K562 (cell line): ENCODE data around the gene SMG7. TPM values are rescaled to one million over a fixed set of nuclear protein-coding genes. Genes with fewer than 3 reads are reported as not detected.
A peak's percentile ranks its signal among the peaks of the same experiment; 100 is the strongest.

Experiments
- ATF1 ChIP-seq, 2 experiments: fragments of 450-650 bp in 1 of 2; IDR thresholded peaks; 2 replicates each; pipeline ENCODE4 v1.6.1; 2016; ENCODE audit warnings: missing compliant biosample characterization in 1 of 2, missing genetic modification characterization in 1 of 2
- CBFA2T2 ChIP-seq: fragments of 450-650 bp; conservative IDR thresholded peaks from 2 replicates; pipeline ENCODE4 v1.6.1; 2017; ENCODE audit warnings: mild to moderate bottlenecking
- CC2D1A ChIP-seq: fragments of 450-650 bp; IDR thresholded peaks from 2 replicates; pipeline ENCODE4 v1.6.1; 2017; ENCODE audit warnings: mild to moderate bottlenecking
- CEBPG ChIP-seq, 3 experiments: fragments of 200-800 bp in 1 of 3; sonication (Bioruptor generic) in 1 of 3; sonication (generic) in 1 of 3; formaldehyde crosslinking in 1 of 3; IDR thresholded peaks in 2 of 3; conservative IDR thresholded peaks in 1 of 3; 2 replicates each; pipeline versions ENCODE4 v1.6.1 to v1.8.0; 2016 to 2022; ENCODE audit warnings: missing compliant biosample characterization in 2 of 3, missing genetic modification characterization in 2 of 3, mild to moderate bottlenecking in 1 of 3, missing genetic modification reagents in 1 of 3
- CXXC5 ChIP-seq: fragments of 250-450 bp; sonication (Bioruptor Pico); IDR thresholded peaks from 2 replicates; pipeline ENCODE4 v1.8.0; 2022; ENCODE audit warnings: inconsistent platforms, mild to moderate bottlenecking, moderate library complexity
- EHMT2 ChIP-seq: fragments of 450-650 bp; IDR thresholded peaks from 2 replicates; pipeline ENCODE4 v1.6.1; 2018; ENCODE audit warnings: antibody characterized with exemption
- GATAD2A ChIP-seq: fragments of 450-650 bp; IDR thresholded peaks from 2 replicates; pipeline ENCODE4 v1.6.1; 2017
- HIVEP1 ChIP-seq: fragments of 250-450 bp; sonication (Bioruptor Pico); IDR thresholded peaks from 2 replicates; pipeline ENCODE4 v1.4.0; 2020; ENCODE audit warnings: mild to moderate bottlenecking
- HMGXB4 ChIP-seq: sonication (generic); formaldehyde crosslinking; IDR thresholded peaks from 2 replicates; pipeline ENCODE4 v1.8.1; 2023; ENCODE audit warnings: mild to moderate bottlenecking, missing genetic modification reagents
- JUN ChIP-seq, 2 experiments: sonication (generic) in 1 of 2; formaldehyde crosslinking in 1 of 2; IDR thresholded peaks; 2 replicates each; pipeline versions ENCODE4 v1.6.1 to v1.8.0; 2012 to 2022; ENCODE audit warnings: borderline replicate concordance in 2 of 2, mild to moderate bottlenecking in 2 of 2, improper control_type of control experiment in 1 of 2, low read depth in 1 of 2, low read length in 1 of 2, missing genetic modification reagents in 1 of 2
- KLF6 ChIP-seq: fragments of 250-450 bp; sonication (Bioruptor Pico); IDR thresholded peaks from 2 replicates; pipeline ENCODE4 v1.4.0; 2020; ENCODE audit warnings: mild to moderate bottlenecking, moderate library complexity, borderline replicate concordance
- POLR2G ChIP-seq: fragments of 200-400 bp; formaldehyde crosslinking; IDR thresholded peaks from 2 replicates; pipeline ENCODE4 v1.6.1; 2017; ENCODE audit warnings: low read depth, mild to moderate bottlenecking, antibody characterized with exemption, low read length, moderate library complexity
- SP2 ChIP-seq: IDR thresholded peaks from 2 replicates; pipeline ENCODE4 v1.6.1; 2011; ENCODE audit warnings: mild to moderate bottlenecking, low read depth, low read length, moderate library complexity; ENCODE audit not compliant: poor library complexity, severe bottlenecking; ENCODE audit errors: extremely low read depth
- TBL1XR1 ChIP-seq, 2 experiments: IDR thresholded peaks; 2 replicates each; pipeline ENCODE4 v1.6.1; 2012; ENCODE audit warnings: improper control_type of control experiment in 2 of 2, low read length in 2 of 2, mild to moderate bottlenecking in 1 of 2
- TCFL5 ChIP-seq: fragments of 250-450 bp; sonication (Bioruptor Pico); conservative IDR thresholded peaks from 2 replicates; pipeline ENCODE4 v1.6.1; 2021; ENCODE audit warnings: mild to moderate bottlenecking, moderate library complexity, matching md5 sums
- ZBTB7A ChIP-seq: IDR thresholded peaks from 2 replicates; pipeline ENCODE4 v1.6.1; 2011; ENCODE audit warnings: low read depth, mild to moderate bottlenecking, low read length, moderate library complexity, borderline replicate concordance; ENCODE audit not compliant: control insufficient read depth
- ZNF134 ChIP-seq: fragments of 250-450 bp; sonication (Bioruptor Pico); conservative IDR thresholded peaks from 2 replicates; pipeline ENCODE4 v1.4.0; 2020
- ZNF592 ChIP-seq: fragments of 450-650 bp; IDR thresholded peaks from 2 replicates; pipeline ENCODE4 v1.6.1; 2017; ENCODE audit warnings: antibody characterized with exemption, mild to moderate bottlenecking
- polyA plus RNA-seq, 8 experiments: library from polyadenylated mRNA; depleted of rRNA in 4 of 8; stranded (reverse) in 5 of 8; unstranded in 3 of 8; fragments of >200 nt; fragmentation: Nextera tagmentation in 2 of 8; fragmentation: Illumina TruSeq in 1 of 8; extraction: Ambion mirVana in 2 of 8; extraction: Trizol in 1 of 8; gene quantifications; 2 replicates each; pipeline versions ENCODE4 v1.2.1 to v1.2.3, GENCODE V29; 2011 to 2014; ENCODE audit warnings: inconsistent platforms in 1 of 8, missing spikeins in 1 of 8
- total RNA-seq, 7 experiments: library from RNA; depleted of rRNA in 6 of 7; stranded (reverse); fragments of >200 nt in 6 of 7; fragmentation: Illumina TruSeq in 2 of 7; extraction: Trizol in 2 of 7; gene quantifications; 2 replicates each; pipeline versions ENCODE4 v1.2.1 to v1.2.3, GENCODE V29; 2011 to 2021; ENCODE audit warnings: low replicate concordance in 1 of 7
- TF ChIP-seq, protein P1 (sequence below): IDR thresholded peaks from 2 replicates; pipeline ENCODE4 v1.6.1; 2014; ENCODE audit warnings: antibody characterized with exemption

Gene SMG7
- total and polyA plus RNA-seq, 9 of the 15 experiments (the other 6 are each of a cell fraction or from before 2014, with no cell fraction given) = 12.4 to 74.6 (median 29.0) TPM

DNA sequence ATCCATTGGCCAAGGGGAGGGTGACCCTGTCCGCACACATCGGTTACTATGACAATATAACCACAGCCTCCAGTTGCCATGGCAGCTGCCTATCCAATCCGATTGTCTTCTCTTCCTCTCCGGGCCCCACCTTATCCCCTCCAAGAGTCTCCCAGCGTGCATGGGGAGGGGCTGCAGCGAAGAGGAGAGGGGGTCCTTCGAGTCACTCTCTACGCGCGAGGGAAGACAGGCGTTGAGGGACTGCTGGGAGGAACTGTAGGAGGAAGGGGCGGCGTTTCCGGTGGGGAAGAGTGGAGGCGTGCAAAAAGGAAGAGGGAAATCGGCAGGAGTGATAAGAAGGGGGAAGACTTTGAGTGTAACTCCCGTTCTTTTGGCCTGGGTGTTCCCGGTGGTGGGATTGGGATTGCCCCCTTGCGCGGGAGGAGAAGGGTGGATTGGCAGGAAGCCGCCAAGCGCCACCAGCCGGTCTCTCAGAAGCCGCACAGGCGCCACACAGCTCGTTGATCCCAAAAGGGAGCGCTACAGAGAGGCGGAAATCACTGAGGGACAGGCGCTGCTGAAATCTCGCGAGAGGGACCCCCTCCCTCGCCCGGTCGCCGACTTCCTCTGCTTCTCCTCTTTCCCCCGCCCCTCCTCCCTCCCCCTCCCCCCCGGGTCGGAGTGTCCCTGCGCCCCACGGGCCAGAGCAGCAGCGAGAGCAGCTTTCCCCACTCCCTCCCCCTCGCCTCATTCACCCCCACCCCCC lies 384 bp upstream of the SMG7 start (continued):
- peak; percentile 81; the same call in 1 of the 2 replicates for TF ChIP-seq GATAD2A
- peak; percentile 94 for TF ChIP-seq CC2D1A
- TF ChIP-seq CBFA2T2 = no peak
- peak; percentile 97 for TF ChIP-seq ZBTB7A
- peak; percentile 77; the same call in 1 of the 2 replicates for TF ChIP-seq HMGXB4 (CRISPR knock-in tag)
- peak; percentile 95 for TF ChIP-seq CXXC5 (CRISPR knock-in tag)
- 0 out of 2 replicates have a peak, but pooled peaks have one; percentile 53 for TF ChIP-seq KLF6 (CRISPR knock-in tag)
- TF ChIP-seq, protein P1, sequence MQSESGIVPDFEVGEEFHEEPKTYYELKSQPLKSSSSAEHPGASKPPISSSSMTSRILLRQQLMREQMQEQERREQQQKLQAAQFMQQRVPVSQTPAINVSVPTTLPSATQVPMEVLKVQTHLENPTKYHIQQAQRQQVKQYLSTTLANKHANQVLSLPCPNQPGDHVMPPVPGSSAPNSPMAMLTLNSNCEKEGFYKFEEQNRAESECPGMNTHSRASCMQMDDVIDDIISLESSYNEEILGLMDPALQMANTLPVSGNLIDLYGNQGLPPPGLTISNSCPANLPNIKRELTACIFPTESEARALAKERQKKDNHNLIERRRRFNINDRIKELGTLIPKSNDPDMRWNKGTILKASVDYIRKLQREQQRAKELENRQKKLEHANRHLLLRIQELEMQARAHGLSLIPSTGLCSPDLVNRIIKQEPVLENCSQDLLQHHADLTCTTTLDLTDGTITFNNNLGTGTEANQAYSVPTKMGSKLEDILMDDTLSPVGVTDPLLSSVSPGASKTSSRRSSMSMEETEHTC = no peak
- TF ChIP-seq CEBPG (CRISPR knock-in tag; IDR thresholded peaks at IDR 0.05) = no peak
- no peak for TF ChIP-seq CEBPG (tag; conservative IDR thresholded peaks at IDR 0.05 in 1 of 2, IDR thresholded peaks at IDR 0.05 in 1 of 2)
- no peak for TF ChIP-seq POLR2G
- peak; percentile 91 for TF ChIP-seq EHMT2
- TF ChIP-seq ATF1 (CRISPR knock-in tag; IDR thresholded peaks at IDR 0.05) = no peak
- peak; percentile 90 for TF ChIP-seq ATF1 (tag; IDR thresholded peaks at IDR 0.05)
- 0 out of 2 replicates have a peak, but pooled peaks have one; percentile 24 for TF ChIP-seq ZNF134 (CRISPR knock-in tag)
- TF ChIP-seq JUN (IDR thresholded peaks at IDR 0.05; ENCODE audit: borderline replicate concordance, low read depth, low read length) = peak; percentile 57
- no peak for TF ChIP-seq JUN (CRISPR knock-in tag; IDR thresholded peaks at IDR 0.05; ENCODE audit: borderline replicate concordance)
- TF ChIP-seq SP2 = no peak
- peak in 1 of 2 experiments; percentile 88; a peak in 3 of 4 replicates for TF ChIP-seq TBL1XR1 (IDR thresholded peaks at IDR 0.05; ENCODE audit: low read length in 2 of 2)
- TF ChIP-seq HIVEP1 (CRISPR knock-in tag) = peak; percentile 91
- no peak for TF ChIP-seq TCFL5 (CRISPR knock-in tag)
- TF ChIP-seq ZNF592 = no peak
